Measurements from ENCODE around the gene S100A11.

Gene S100A11

DNA sequence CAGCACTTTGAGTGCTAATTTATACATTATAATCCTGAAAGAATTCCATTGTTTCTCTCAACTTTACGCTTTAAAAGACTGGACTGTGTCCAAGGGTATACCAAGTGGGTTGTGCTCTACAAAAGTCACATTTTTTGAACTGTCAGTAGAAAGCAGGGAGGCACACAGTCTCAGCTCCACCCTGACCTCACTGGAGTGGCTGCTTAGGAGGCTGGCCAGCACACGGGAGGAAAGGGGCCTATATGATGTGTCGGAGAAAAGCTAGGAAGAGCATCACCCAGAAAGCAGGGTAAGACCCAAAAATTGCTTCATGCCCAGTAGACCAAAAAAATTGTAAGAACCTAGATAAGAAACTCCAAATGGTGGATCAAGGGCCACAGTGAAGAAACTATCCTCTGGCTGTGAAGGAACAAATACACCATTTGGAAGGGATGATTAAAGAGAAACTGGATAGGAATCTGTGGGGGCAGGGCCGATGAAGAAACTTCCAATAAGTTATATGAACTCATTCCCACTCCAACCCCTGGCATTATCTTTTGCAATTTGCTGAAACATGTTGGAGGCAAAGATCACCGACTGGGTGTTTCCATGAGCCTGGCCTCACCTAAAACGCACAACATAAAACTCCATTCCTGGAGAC is 45.0 kb downstream of the S100A11 start:
- Histone ChIP-seq H4K20me1 (ENCODE audit: insufficient read depth, low read length) (peaks cover 24% of the 10 kb centered on the region), H3K4me2 (ENCODE audit: insufficient read depth, low read length) (peak overlapping the region; percentile 85), H3K36me3 (ENCODE audit: insufficient read depth, low read length) (no peaks in the 10 kb centered on the region; the same call in 1 of the 2 replicates), H2AFZ (ENCODE audit: low read depth, low read length) (no peak overlapping the region), H3K4me1 (ENCODE audit: insufficient read depth, low read length) (peaks cover 26% of the 10 kb centered on the region), H3K79me2 (ENCODE audit: insufficient read depth, low read length) (peaks cover 48% of the 10 kb centered on the region), H3K9ac (ENCODE audit: low read depth, low read length) (peak overlapping the region; percentile 76; the same call in 1 of the 2 replicates), H3K27me3 (ENCODE audit: insufficient read depth, low read length, poor library complexity) (no peaks in the 10 kb centered on the region), H3K27ac (ENCODE audit: low read length) (no peak overlapping the region), H3K4me3 (ENCODE audit: low read depth in 1 of 2, low read length in 2 of 2) (peak overlapping the region in 1 of 2 experiments; percentile 83; a peak in 2 of 4 replicates), H3K9me3 (ENCODE audit: insufficient read depth, low read length, severe bottlenecking) (no peaks in the 10 kb centered on the region)
- no peak for TF ChIP-seq EZH2 (IDR thresholded peaks at IDR 0.05; ENCODE audit: borderline replicate concordance, low read depth, low read length, severe bottlenecking)
- TF ChIP-seq, protein P1, sequence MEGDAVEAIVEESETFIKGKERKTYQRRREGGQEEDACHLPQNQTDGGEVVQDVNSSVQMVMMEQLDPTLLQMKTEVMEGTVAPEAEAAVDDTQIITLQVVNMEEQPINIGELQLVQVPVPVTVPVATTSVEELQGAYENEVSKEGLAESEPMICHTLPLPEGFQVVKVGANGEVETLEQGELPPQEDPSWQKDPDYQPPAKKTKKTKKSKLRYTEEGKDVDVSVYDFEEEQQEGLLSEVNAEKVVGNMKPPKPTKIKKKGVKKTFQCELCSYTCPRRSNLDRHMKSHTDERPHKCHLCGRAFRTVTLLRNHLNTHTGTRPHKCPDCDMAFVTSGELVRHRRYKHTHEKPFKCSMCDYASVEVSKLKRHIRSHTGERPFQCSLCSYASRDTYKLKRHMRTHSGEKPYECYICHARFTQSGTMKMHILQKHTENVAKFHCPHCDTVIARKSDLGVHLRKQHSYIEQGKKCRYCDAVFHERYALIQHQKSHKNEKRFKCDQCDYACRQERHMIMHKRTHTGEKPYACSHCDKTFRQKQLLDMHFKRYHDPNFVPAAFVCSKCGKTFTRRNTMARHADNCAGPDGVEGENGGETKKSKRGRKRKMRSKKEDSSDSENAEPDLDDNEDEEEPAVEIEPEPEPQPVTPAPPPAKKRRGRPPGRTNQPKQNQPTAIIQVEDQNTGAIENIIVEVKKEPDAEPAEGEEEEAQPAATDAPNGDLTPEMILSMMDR (IDR thresholded peaks at IDR 0.05; ENCODE audit: borderline replicate concordance, extremely low read depth, low read length, poor library complexity, severe bottlenecking) = no peak
- DNase-seq (no peak), ATAC-seq (ENCODE audit: insufficient read depth, low read depth) (no peak)

DNA sequence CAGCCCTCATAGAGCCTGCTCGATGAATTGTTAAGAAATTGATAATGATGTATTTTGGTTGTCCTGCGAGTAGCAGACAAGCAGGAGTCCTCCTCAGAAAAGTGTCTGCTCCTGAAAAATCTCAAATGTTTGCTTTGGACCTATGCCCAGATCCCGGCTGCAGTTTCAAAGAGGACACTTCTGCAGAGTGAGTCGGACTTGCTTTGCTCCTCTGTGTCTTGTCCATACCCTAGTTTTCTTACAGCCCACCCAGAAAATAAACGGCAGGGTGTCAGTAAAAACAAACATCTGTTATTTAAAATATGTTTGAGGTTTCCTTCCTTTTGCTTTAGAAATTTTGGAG is 46.0 kb downstream of the S100A11 start:
- no peak for TF ChIP-seq EZH2 (IDR thresholded peaks at IDR 0.05; ENCODE audit: borderline replicate concordance, low read depth, low read length, severe bottlenecking)
- TF ChIP-seq, protein P1 (IDR thresholded peaks at IDR 0.05; ENCODE audit: borderline replicate concordance, extremely low read depth, low read length, poor library complexity, severe bottlenecking) = no peak
- Histone ChIP-seq H3K79me2 (ENCODE audit: insufficient read depth, low read length) (peaks cover 48% of the 10 kb centered on the region), H3K4me2 (ENCODE audit: insufficient read depth, low read length) (no peak overlapping the region)

DNA sequence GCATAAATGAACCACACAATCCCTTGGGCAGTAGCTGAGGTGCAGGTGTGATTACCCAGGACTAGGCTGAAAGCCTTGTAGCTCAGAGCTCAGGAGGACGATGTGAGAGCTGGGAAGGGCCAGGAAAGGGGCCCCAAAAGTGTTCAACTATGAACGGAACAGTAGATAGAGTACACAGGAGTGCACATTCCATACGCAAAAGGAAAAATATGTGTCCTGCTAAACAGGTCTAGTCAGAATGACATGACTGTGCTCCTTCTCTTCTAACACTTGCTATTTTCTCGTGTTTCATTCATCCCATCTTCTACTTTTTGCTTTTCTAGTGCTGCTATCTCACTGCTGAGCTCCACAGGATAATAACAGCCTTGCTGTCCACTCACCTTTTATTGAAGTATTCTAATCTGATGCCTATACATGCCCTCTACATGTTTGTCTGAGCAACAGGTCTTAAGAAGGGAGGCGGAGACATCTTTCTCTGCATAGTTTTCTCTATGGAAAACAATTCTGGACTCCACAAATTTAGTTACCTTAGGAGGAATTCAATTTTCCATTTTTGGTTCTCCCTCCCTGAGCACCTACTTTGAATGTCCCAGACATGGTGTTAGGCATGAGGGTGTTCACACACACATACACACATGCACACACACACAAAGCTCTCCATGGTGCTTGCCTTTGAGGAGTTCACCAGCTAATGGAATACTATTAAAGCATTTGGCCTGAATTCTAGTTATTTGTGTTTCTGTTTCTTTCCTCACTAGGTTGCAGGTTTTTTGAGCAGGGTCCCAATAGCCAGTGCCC is 46.5 kb downstream of the S100A11 start:
- no peak for DNase-seq
- Histone ChIP-seq H2AFZ (ENCODE audit: low read depth, low read length) (no peak overlapping the region), H3K9ac (ENCODE audit: low read depth, low read length) (no peak overlapping the region), H3K36me3 (ENCODE audit: insufficient read depth, low read length) (peaks cover 10% of the 10 kb centered on the region), H3K27me3 (ENCODE audit: insufficient read depth, low read length, poor library complexity) (no peaks in the 10 kb centered on the region), H3K27ac (ENCODE audit: low read length) (no peak overlapping the region), H3K9me3 (ENCODE audit: insufficient read depth, low read length, severe bottlenecking) (no peaks in the 10 kb centered on the region), H3K4me1 (ENCODE audit: insufficient read depth, low read length) (peaks cover 26% of the 10 kb centered on the region), H3K4me3 (ENCODE audit: low read depth in 1 of 2, low read length in 2 of 2) (no peak overlapping the region), H4K20me1 (ENCODE audit: insufficient read depth, low read length) (peaks cover 27% of the 10 kb centered on the region), H3K4me2 (ENCODE audit: insufficient read depth, low read length) (no peak overlapping the region), H3K79me2 (ENCODE audit: insufficient read depth, low read length) (peaks cover 48% of the 10 kb centered on the region)
- TF ChIP-seq, protein P1 (IDR thresholded peaks at IDR 0.05; ENCODE audit: borderline replicate concordance, extremely low read depth, low read length, poor library complexity, severe bottlenecking) = no peak
- TF ChIP-seq EZH2 (IDR thresholded peaks at IDR 0.05; ENCODE audit: borderline replicate concordance, low read depth, low read length, severe bottlenecking) = no peak
- no peak for ATAC-seq (ENCODE audit: insufficient read depth, low read depth)

More for the DNA sequence above, 46.0 kb downstream of the S100A11 start:
- H3K27me3 ChIP-seq (ENCODE audit: insufficient read depth, low read length, poor library complexity) = no peaks in the 10 kb centered on the region
- DNase-seq (no peak), ATAC-seq (ENCODE audit: insufficient read depth, low read depth) (no peak)
- H3K9ac ChIP-seq (ENCODE audit: low read depth, low read length) = no peak overlapping the region
- no peaks in the 10 kb centered on the region for H3K9me3 ChIP-seq (ENCODE audit: insufficient read depth, low read length, severe bottlenecking)
- H2AFZ ChIP-seq (ENCODE audit: low read depth, low read length) = no peak overlapping the region
- H3K4me1 ChIP-seq (ENCODE audit: insufficient read depth, low read length) = peaks cover 26% of the 10 kb centered on the region
- no peak overlapping the region for H3K4me3 ChIP-seq (ENCODE audit: low read depth in 1 of 2, low read length in 2 of 2)
- peaks cover 27% of the 10 kb centered on the region for H4K20me1 ChIP-seq (ENCODE audit: insufficient read depth, low read length)
- H3K36me3 ChIP-seq (ENCODE audit: insufficient read depth, low read length) = peaks cover 4% of the 10 kb centered on the region
- H3K27ac ChIP-seq (ENCODE audit: low read length) = no peak overlapping the region
